GM23338 (cell line): ENCODE measurements around the gene MIOS. TPM values are rescaled to one million over a fixed set of nuclear protein-coding genes. Genes with fewer than 3 reads are reported as not detected.

Experiments
- ATAC-seq: fragments of 200-7000 bp; cut with Tn5 transposase; 3 replicates; pipeline ENCODE4 v1.9.1; 2020
- DNase-seq: peaks from one replicate; pipeline ENCODE4 v3.0.0-alpha.2; 2015; ENCODE audit warnings: low spot score
- H2AFZ ChIP-seq: fragments of 200-600 bp; sonication (generic); 2 replicates; pipeline ENCODE4 v1.8.0; 2016; ENCODE audit warnings: antibody characterized with exemption, mild to moderate bottlenecking, moderate library complexity
- H3F3A ChIP-seq: fragments of 200-600 bp; sonication (generic); replicated peaks from 2 replicates; pipeline ENCODE4 v1.8.0; 2017; ENCODE audit warnings: antibody characterized with exemption, mixed run types, low read depth
- H3K27ac ChIP-seq: fragments of 200-600 bp; sonication (generic); 2 replicates; pipeline ENCODE4 v1.6.1; 2016; ENCODE audit warnings: low read depth
- H3K27me3 ChIP-seq: fragments of 200-600 bp; sonication (generic); 2 replicates; pipeline ENCODE4 v1.8.0; 2016; ENCODE audit warnings: mild to moderate bottlenecking, mixed run types, moderate library complexity; ENCODE audit not compliant: insufficient read depth
- H3K36me3 ChIP-seq: fragments of 200-600 bp; sonication (generic); 2 replicates; pipeline ENCODE4 v1.8.0; 2016; ENCODE audit warnings: mild to moderate bottlenecking; ENCODE audit not compliant: insufficient read depth
- H3K4me1 ChIP-seq: fragments of 200-600 bp; sonication (generic); 2 replicates; pipeline ENCODE4 v1.8.0; 2016; ENCODE audit warnings: mild to moderate bottlenecking, moderate library complexity; ENCODE audit not compliant: insufficient read depth
- H3K4me2 ChIP-seq: fragments of 200-600 bp; sonication (generic); 2 replicates; pipeline ENCODE4 v1.7.1; 2017; ENCODE audit warnings: mixed run types
- H3K4me3 ChIP-seq: fragments of 200-600 bp; sonication (generic); 2 replicates; pipeline ENCODE4 v1.6.1; 2016; ENCODE audit warnings: mixed run types
- H3K79me2 ChIP-seq: fragments of 200-600 bp; sonication (generic); replicated peaks from 2 replicates; pipeline ENCODE4 v1.8.0; 2017; ENCODE audit warnings: mild to moderate bottlenecking; ENCODE audit not compliant: insufficient read depth
- H3K9me2 ChIP-seq: fragments of 200-600 bp; sonication (generic); 2 replicates; pipeline ENCODE4 v1.8.0; 2017; ENCODE audit not compliant: insufficient read depth
- H4K20me1 ChIP-seq: fragments of 200-600 bp; sonication (generic); replicated peaks from 2 replicates; pipeline ENCODE4 v1.8.0; 2017; ENCODE audit warnings: mild to moderate bottlenecking; ENCODE audit not compliant: insufficient read depth
- H3K27ac Mint-ChIP-seq: 2 replicates; pipeline ENCODE4 v1.8.0; 2020; ENCODE audit warnings: inconsistent platforms, mild to moderate bottlenecking, moderate library complexity, mixed read lengths
- H3K27me3 Mint-ChIP-seq: 3 replicates; pipeline ENCODE4 v1.8.0; 2022; ENCODE audit warnings: low read depth, mild to moderate bottlenecking, moderate library complexity, mixed read lengths, inconsistent platforms; ENCODE audit not compliant: insufficient read depth, poor library complexity
- H3K36me3 Mint-ChIP-seq: 3 replicates; pipeline ENCODE4 v1.8.0; 2021; ENCODE audit warnings: low read depth, mild to moderate bottlenecking, inconsistent platforms, moderate library complexity, mixed read lengths
- H3K4me1 Mint-ChIP-seq: 3 replicates; pipeline ENCODE4 v1.8.0; 2020; ENCODE audit warnings: mild to moderate bottlenecking, inconsistent platforms, mixed read lengths
- H3K4me3 Mint-ChIP-seq: 3 replicates; pipeline ENCODE4 v1.8.0; 2021; ENCODE audit warnings: moderate library complexity, mild to moderate bottlenecking, inconsistent platforms, mixed read lengths
- H3K9me3 Mint-ChIP-seq: 3 replicates; pipeline ENCODE4 v1.8.0; 2020; ENCODE audit warnings: moderate library complexity, mild to moderate bottlenecking, inconsistent platforms, mixed read lengths
- CREB1 ChIP-seq: fragments of 250-450 bp; sonication (Bioruptor Pico); IDR thresholded peaks from 2 replicates; pipeline ENCODE4 v1.5.0; 2020; ENCODE audit warnings: low read depth, mild to moderate bottlenecking, moderate library complexity
- EZH2 ChIP-seq: fragments of 200-600 bp; sonication (generic); IDR thresholded peaks from one replicate; pipeline ENCODE4 v1.8.0; 2017; ENCODE audit warnings: antibody characterized with exemption, mild to moderate bottlenecking, low read depth; ENCODE audit not compliant: unreplicated experiment
- EZH2phosphoT487 ChIP-seq: fragments of 200-600 bp; sonication (generic); IDR thresholded peaks from one replicate; pipeline ENCODE4 v1.8.1; 2018; ENCODE audit warnings: antibody characterized with exemption; ENCODE audit not compliant: unreplicated experiment
- NANOG ChIP-seq: IDR thresholded peaks from 2 replicates; pipeline ENCODE4 v1.6.1; 2016; ENCODE audit warnings: antibody characterized with exemption, borderline replicate concordance
- POLR2AphosphoS5 ChIP-seq: IDR thresholded peaks from 2 replicates; pipeline ENCODE4 v1.6.1; 2016; ENCODE audit warnings: antibody characterized with exemption, low read depth
- STAT1 ChIP-seq: IDR thresholded peaks from one replicate; pipeline ENCODE4 v1.6.1; 2016; ENCODE audit warnings: antibody characterized with exemption; ENCODE audit not compliant: unreplicated experiment
- ZNF114 ChIP-seq: fragments of 250-450 bp; sonication (Bioruptor Pico); IDR thresholded peaks from 2 replicates; pipeline ENCODE4 v1.5.0; 2020; ENCODE audit warnings: mild to moderate bottlenecking, moderate library complexity
- ZNF331 ChIP-seq: fragments of 250-450 bp; sonication (Bioruptor Pico); IDR thresholded peaks from 2 replicates; pipeline ENCODE4 v1.5.0; 2020; ENCODE audit warnings: low read depth, mild to moderate bottlenecking, moderate library complexity
- polyA plus RNA-seq: library from polyadenylated mRNA; unstranded; fragments of >200 nt; fragmentation: Nextera tagmentation; extraction: Ambion mirVana; gene quantifications from 2 replicates; pipeline ENCODE4 v1.2.1, GENCODE V29; 2016
- total RNA-seq: library from RNA; depleted of rRNA; stranded (reverse); fragments of >200 nt; shearing (Covaris generic); gene quantifications from 2 replicates; pipeline ENCODE4 v1.2.3, GENCODE V29; 2014
- TF ChIP-seq, protein P1 (sequence below), 2 experiments: fragments of 200-600 bp in 1 of 2; sonication (generic) in 1 of 2; conservative IDR thresholded peaks; 2 replicates each; pipeline versions ENCODE4 v1.5.1 to v1.6.1; 2016 to 2017; ENCODE audit warnings: antibody characterized with exemption in 2 of 2, low read depth in 2 of 2, mild to moderate bottlenecking in 2 of 2, moderate library complexity in 1 of 2
- TF ChIP-seq, protein P2 (sequence below): fragments of 250-450 bp; sonication (Bioruptor Pico); IDR thresholded peaks from 2 replicates; pipeline ENCODE4 v1.5.0; 2020; ENCODE audit warnings: mild to moderate bottlenecking, moderate library complexity
- TF ChIP-seq, protein P3 (sequence below): IDR thresholded peaks from 2 replicates; pipeline ENCODE4 v1.6.1; 2016; ENCODE audit warnings: antibody characterized with exemption

The MIOS gene
- total and polyA plus RNA-seq, 2 experiments from 2014 or later: 13.1 to 85.7 TPM

DNA sequence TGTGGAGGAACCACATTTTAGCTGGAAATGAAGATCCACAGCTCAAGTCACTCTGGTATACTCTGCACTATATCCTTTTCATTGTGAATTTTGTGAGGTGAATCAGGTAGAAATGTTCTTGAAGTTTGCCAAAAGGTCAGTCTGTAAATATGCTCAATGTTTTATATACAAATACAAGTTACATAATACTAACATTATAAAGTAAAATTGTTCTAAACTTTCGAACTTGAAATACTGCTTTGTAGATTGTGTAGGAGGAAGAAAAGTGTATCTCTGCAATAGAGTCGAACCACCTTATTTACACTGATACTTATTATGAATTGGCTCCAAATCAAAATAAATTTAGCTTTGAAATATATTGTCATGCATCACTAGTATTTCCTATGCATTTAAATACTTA is 7.0 kb downstream of the MIOS start (continued):
- TF ChIP-seq, protein P1, sequence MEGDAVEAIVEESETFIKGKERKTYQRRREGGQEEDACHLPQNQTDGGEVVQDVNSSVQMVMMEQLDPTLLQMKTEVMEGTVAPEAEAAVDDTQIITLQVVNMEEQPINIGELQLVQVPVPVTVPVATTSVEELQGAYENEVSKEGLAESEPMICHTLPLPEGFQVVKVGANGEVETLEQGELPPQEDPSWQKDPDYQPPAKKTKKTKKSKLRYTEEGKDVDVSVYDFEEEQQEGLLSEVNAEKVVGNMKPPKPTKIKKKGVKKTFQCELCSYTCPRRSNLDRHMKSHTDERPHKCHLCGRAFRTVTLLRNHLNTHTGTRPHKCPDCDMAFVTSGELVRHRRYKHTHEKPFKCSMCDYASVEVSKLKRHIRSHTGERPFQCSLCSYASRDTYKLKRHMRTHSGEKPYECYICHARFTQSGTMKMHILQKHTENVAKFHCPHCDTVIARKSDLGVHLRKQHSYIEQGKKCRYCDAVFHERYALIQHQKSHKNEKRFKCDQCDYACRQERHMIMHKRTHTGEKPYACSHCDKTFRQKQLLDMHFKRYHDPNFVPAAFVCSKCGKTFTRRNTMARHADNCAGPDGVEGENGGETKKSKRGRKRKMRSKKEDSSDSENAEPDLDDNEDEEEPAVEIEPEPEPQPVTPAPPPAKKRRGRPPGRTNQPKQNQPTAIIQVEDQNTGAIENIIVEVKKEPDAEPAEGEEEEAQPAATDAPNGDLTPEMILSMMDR (conservative IDR thresholded peaks at IDR 0.05; ENCODE audit: low read depth in 2 of 2): no peak
- no peak for TF ChIP-seq NANOG

DNA sequence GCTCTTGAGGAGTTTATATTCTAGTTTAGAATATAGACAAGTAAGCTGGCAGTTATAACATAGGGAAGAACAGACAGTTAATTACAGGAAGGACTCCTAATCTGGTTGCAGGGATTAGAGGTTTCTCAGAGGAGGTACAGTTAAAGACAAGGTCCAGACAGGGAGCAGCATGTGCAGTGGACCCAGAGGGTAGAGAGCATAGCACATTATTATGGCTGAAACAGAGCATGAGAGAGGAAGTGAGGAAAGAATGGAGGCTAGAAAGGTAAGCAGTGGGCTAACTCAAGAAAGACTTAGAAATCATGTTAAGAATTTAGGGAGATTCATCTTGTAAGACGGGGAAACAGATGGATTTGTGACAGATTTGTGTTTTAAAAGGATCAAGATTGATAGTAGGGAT is 9.7 kb downstream of the MIOS start:
- H3K4me1 Mint-ChIP-seq: peaks cover under 1% of the 10 kb centered on the region; the same call in 2 of the 3 replicates
- no peak for DNase-seq
- peaks cover 13% of the 10 kb centered on the region; the same call in 2 of the 3 replicates for H3K36me3 Mint-ChIP-seq
- Histone ChIP-seq H3K27ac (no peak overlapping the region), H3K27me3 (no peaks in the 10 kb centered on the region), H3K36me3 (no peaks in the 10 kb centered on the region), H3K4me3 (no peak overlapping the region), H3K4me1 (no peaks in the 10 kb centered on the region), H3K79me2 (peaks cover 23% of the 10 kb centered on the region), H3K4me2 (no peak overlapping the region), H2AFZ (no peak overlapping the region), H3K9me2 (no peaks in the 10 kb centered on the region), H4K20me1 (no peaks in the 10 kb centered on the region; the same call in 1 of the 2 replicates), H3F3A (no peaks in the 10 kb centered on the region)
- H3K27me3 Mint-ChIP-seq: no peaks in the 10 kb centered on the region
- H3K27ac Mint-ChIP-seq: no peak overlapping the region
- ATAC-seq: no peak
- H3K4me3 Mint-ChIP-seq: no peak overlapping the region
- no peaks in the 10 kb centered on the region for H3K9me3 Mint-ChIP-seq
- no peak for TF ChIP-seq EZH2
- no peak for TF ChIP-seq ZNF331 (CRISPR knock-in tag)
- TF ChIP-seq CREB1 (CRISPR knock-in tag): no peak
- TF ChIP-seq, protein P2, sequence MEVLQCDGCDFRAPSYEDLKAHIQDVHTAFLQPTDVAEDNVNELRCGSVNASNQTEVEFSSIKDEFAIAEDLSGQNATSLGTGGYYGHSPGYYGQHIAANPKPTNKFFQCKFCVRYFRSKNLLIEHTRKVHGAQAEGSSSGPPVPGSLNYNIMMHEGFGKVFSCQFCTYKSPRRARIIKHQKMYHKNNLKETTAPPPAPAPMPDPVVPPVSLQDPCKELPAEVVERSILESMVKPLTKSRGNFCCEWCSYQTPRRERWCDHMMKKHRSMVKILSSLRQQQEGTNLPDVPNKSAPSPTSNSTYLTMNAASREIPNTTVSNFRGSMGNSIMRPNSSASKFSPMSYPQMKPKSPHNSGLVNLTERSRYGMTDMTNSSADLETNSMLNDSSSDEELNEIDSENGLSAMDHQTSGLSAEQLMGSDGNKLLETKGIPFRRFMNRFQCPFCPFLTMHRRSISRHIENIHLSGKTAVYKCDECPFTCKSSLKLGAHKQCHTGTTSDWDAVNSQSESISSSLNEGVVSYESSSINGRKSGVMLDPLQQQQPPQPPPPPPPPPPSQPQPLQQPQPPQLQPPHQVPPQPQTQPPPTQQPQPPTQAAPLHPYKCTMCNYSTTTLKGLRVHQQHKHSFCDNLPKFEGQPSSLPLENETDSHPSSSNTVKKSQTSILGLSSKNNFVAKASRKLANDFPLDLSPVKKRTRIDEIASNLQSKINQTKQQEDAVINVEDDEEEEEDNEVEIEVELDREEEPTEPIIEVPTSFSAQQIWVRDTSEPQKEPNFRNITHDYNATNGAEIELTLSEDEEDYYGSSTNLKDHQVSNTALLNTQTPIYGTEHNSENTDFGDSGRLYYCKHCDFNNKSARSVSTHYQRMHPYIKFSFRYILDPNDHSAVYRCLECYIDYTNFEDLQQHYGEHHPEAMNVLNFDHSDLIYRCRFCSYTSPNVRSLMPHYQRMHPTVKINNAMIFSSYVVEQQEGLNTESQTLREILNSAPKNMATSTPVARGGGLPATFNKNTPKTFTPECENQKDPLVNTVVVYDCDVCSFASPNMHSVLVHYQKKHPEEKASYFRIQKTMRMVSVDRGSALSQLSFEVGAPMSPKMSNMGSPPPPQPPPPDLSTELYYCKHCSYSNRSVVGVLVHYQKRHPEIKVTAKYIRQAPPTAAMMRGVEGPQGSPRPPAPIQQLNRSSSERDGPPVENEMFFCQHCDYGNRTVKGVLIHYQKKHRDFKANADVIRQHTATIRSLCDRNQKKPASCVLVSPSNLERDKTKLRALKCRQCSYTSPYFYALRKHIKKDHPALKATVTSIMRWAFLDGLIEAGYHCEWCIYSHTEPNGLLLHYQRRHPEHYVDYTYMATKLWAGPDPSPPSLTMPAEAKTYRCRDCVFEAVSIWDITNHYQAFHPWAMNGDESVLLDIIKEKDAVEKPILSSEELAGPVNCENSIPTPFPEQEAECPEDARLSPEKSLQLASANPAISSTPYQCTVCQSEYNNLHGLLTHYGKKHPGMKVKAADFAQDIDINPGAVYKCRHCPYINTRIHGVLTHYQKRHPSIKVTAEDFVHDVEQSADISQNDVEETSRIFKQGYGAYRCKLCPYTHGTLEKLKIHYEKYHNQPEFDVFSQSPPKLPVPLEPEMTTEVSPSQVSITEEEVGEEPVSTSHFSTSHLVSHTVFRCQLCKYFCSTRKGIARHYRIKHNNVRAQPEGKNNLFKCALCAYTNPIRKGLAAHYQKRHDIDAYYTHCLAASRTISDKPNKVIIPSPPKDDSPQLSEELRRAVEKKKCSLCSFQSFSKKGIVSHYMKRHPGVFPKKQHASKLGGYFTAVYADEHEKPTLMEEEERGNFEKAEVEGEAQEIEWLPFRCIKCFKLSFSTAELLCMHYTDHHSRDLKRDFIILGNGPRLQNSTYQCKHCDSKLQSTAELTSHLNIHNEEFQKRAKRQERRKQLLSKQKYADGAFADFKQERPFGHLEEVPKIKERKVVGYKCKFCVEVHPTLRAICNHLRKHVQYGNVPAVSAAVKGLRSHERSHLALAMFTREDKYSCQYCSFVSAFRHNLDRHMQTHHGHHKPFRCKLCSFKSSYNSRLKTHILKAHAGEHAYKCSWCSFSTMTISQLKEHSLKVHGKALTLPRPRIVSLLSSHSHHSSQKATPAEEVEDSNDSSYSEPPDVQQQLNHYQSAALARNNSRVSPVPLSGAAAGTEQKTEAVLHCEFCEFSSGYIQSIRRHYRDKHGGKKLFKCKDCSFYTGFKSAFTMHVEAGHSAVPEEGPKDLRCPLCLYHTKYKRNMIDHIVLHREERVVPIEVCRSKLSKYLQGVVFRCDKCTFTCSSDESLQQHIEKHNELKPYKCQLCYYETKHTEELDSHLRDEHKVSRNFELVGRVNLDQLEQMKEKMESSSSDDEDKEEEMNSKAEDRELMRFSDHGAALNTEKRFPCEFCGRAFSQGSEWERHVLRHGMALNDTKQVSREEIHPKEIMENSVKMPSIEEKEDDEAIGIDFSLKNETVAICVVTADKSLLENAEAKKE: no peak
- no peak for TF ChIP-seq NANOG
- TF ChIP-seq POLR2AphosphoS5: no peak
- TF ChIP-seq EZH2phosphoT487: no peak
- TF ChIP-seq ZNF114: no peak
- TF ChIP-seq, protein P1 (conservative IDR thresholded peaks at IDR 0.05; ENCODE audit: low read depth in 2 of 2): no peak
- TF ChIP-seq, protein P3, sequence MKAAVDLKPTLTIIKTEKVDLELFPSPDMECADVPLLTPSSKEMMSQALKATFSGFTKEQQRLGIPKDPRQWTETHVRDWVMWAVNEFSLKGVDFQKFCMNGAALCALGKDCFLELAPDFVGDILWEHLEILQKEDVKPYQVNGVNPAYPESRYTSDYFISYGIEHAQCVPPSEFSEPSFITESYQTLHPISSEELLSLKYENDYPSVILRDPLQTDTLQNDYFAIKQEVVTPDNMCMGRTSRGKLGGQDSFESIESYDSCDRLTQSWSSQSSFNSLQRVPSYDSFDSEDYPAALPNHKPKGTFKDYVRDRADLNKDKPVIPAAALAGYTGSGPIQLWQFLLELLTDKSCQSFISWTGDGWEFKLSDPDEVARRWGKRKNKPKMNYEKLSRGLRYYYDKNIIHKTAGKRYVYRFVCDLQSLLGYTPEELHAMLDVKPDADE: no peak
- no peak for TF ChIP-seq STAT1
